GM12875 (cell line): ENCODE data around the gene WNK1.

Experiments
- H3K4me3 ChIP-seq: one replicate; pipeline ENCODE4 v1.5.1; 2011; ENCODE audit warnings: low read depth, low read length, control low read depth
- TF ChIP-seq, protein P1 (sequence below): IDR thresholded peaks from 2 replicates; pipeline ENCODE4 v1.5.1; 2011; ENCODE audit warnings: low read depth, mild to moderate bottlenecking, control low read depth, inconsistent platforms, low read length, moderate library complexity, borderline replicate concordance; ENCODE audit not compliant: insufficient read depth

WNK1 gene

DNA sequence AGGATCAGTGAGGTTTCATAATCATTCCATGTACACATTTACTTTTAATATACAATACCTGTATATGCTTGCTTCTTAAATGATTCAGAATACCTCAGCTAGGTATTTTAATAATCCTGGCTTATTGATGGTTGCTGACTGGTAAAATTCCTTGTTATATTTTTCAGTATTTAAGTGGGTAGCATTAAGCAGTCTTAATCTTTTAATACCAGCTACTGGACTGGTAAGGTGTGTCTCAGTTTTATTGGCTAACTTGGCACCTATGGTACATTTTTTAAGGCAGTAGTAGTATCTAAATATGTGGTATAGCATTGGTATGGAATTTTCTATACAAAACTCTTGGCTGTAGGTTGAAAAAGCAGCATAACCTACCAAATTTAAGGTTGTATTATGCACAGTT, 100.5 kb downstream of the WNK1 start:
- H3K4me3 ChIP-seq, result no peak overlapping the region
- TF ChIP-seq, protein P1, sequence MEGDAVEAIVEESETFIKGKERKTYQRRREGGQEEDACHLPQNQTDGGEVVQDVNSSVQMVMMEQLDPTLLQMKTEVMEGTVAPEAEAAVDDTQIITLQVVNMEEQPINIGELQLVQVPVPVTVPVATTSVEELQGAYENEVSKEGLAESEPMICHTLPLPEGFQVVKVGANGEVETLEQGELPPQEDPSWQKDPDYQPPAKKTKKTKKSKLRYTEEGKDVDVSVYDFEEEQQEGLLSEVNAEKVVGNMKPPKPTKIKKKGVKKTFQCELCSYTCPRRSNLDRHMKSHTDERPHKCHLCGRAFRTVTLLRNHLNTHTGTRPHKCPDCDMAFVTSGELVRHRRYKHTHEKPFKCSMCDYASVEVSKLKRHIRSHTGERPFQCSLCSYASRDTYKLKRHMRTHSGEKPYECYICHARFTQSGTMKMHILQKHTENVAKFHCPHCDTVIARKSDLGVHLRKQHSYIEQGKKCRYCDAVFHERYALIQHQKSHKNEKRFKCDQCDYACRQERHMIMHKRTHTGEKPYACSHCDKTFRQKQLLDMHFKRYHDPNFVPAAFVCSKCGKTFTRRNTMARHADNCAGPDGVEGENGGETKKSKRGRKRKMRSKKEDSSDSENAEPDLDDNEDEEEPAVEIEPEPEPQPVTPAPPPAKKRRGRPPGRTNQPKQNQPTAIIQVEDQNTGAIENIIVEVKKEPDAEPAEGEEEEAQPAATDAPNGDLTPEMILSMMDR, result no peak

DNA sequence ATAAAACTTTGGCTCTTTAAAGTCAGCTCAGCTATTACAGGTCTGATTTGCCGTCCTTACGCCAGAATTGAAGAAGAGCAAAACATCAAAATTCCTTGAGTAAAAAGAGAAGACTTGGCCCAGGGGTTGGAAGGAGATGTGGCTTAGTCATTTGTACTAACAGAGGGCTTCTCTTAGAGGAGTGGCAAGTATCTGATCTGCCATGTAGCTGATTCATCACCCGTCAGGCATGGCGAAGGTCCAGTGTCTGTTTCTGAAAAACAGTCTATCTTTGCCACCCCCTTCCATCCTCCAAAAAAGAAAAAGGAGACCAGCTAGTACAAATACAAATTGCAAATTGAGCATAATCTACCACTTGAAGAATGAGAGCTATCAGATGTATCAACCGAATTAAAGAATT, 105.2 kb downstream of the WNK1 start:
- TF ChIP-seq, protein P1, result no peak
- H3K4me3 ChIP-seq, result no peak overlapping the region

DNA sequence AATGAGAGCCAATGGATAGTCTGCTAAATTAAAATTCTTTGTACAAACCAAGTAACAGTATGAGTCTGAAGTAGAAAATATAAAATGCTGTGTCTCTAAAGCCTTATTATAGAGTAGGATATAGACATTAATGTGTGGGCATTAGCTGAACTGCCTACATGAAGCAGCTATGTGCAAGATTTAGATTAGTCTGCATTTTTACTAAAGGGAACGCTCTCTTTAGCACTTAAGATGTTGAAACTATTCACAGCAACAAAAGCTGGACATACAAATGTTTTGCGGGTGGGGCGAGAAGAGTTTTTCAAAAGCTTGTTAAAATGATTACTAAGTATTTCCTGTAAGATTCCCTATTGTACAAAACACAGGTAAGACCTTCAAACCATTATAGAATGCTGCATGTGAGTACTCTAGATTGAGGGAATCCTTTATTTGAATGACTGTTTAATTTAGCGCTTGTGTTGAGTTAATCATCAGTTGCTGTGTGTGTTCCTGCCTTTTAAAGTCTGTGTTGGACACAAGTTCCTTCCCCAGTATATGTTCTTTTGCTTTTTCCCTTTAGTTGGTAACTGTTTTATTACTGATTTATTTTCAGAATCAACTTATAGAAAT, 110.0 kb downstream of the WNK1 start:
- no peak overlapping the region for H3K4me3 ChIP-seq
- TF ChIP-seq, protein P1, result no peak

DNA sequence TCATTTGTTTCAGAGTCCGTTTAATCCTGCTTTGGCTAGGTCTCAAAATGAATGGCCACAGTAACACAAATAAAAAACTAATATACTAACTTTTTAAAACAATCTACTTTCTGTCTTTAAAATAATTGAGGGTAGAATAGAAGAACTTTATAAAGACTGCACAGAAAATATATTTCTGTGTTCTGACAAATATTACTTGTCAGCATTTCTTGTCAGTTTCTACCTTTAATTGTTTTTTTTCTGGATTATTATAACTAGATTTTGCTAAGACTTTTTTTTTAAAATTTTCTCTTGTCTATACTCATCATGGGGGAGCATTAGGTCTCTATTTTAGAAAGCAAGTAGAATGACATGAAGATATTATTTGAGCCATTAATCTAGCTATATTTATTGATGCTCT, 110.9 kb downstream of the WNK1 start:
- no peak overlapping the region for H3K4me3 ChIP-seq

DNA sequence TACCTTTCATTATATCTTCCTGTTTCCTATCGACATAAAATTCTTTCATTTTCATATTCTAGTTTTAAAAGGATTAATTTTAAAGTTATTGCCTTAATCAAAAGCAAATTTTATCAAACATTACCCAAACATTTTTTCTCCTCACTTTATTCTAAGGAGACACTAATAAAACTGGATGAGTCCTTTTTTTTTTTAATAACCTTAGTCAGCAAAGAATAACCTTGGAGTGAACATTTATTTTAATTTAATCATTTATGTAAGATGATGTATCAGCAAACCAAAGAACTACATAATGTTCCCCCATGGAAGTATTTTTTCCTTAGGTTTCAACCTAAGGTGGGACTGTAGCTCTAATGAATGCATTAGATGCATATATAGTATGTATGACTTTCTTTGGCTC, 113.2 kb downstream of the WNK1 start:
- TF ChIP-seq, protein P1, result no peak
- no peak overlapping the region for H3K4me3 ChIP-seq

More for the DNA sequence above, 110.9 kb downstream of the WNK1 start:
- TF ChIP-seq, protein P1, result no peak

DNA sequence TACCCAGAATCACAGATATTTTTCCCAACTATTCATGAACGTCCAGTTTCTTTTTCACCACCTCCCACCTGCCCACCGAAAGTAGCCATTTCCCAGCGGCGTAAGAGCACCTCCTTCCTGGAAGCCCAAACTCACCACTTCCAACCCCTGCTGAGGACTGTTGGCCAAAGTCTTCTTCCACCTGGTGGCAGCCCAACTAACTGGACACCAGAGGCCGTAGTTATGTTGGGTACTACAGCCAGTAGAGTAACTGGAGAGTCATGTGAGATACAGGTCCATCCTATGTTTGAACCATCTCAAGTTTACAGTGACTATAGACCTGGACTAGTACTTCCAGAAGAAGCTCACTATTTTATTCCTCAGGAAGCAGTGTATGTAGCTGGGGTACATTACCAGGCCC, 115.5 kb downstream of the WNK1 start:
- H3K4me3 ChIP-seq, result no peak overlapping the region
- TF ChIP-seq, protein P1, result no peak

DNA sequence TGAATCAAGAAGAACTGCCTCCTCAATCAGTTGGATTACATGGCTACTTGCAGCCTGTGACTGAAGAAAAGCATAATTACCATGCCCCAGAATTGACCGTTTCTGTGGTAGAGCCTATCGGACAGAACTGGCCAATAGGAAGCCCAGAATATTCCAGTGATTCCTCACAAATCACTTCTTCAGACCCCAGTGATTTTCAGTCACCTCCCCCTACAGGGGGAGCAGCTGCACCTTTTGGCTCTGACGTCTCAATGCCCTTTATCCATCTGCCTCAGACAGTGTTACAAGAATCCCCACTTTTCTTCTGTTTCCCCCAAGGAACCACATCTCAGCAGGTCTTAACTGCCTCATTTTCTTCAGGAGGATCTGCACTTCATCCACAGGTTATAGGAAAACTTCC, 116.3 kb downstream of the WNK1 start:
- TF ChIP-seq, protein P1, result no peak
- H3K4me3 ChIP-seq, result no peak overlapping the region
